ENCODE data around the gene ZC3H15.

ZC3H15 gene

DNA sequence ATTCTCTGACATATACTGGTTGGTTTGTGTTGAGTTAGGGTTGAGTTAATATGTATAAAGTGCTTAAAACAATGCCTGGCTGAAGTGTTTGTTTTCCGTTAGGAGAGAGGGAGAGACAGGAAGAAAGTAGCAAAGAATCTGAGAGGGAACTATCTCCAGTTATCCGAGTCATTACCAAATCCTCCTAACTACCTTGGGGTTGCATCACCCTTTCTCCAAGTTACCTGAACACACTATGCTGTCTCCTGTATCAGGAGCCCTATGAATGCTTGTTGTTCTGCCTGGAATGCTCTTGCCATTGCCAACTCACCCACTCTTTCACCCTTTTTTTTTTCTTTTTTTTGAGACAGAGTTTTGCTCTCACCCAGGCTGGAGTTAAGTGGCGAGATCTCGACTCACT lies 55.9 kb downstream of the ZC3H15 start:
- in situ Hi-C loops (cut with MboI; ENCODE audit: low sequenced_read_pairs) = no loop called here

DNA sequence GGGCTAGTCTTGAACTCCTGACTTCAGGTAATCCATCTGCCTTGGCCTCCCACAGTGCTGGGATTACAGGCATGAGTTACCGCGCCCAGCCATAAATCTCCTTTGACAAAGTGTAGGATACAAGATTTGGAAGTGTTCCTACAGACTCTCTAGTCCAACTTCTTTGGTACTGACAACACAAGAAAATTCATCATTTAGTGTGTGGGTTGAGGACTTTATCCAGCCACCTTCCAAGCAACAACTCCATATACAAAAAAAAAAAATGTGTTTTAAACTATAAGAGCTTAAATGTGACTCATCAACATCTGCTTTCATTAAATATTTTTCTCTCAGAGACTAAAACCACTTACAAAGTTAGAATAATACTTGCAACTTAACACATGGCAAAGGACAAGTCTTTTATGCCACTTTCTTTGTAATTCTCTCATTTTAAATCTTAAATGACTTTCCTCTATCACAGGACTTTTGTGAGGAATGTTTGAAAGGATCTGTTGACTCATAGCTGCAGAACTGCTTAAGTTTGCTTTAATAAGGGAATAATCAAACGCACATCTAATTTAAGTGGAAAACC lies 57.6 kb downstream of the ZC3H15 start:
- in situ Hi-C loops (cut with MboI; ENCODE audit: low sequenced_read_pairs) = no loop called here

DNA sequence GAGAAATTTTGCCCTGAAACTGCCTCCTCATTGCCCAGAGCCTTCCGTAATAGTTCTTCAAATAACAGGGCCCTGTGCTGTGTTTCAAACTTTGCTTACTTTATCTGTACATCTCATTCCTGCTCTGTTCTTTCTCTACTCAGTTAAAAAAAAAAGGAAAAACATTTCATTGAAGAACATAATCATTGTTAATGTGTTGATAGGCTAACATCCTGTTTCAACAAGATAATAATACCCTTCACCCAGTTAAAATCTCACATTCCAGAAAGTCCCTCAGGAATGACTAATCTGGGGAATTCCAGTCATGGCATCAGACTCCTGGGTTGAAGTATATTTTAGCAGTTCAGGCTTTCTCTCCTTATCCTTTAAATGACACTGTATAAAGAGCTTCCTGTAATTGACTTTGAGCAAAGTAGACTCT lies 58.2 kb downstream of the ZC3H15 start:
- in situ Hi-C loops (cut with MboI; ENCODE audit: low sequenced_read_pairs) = no loop called here

DNA sequence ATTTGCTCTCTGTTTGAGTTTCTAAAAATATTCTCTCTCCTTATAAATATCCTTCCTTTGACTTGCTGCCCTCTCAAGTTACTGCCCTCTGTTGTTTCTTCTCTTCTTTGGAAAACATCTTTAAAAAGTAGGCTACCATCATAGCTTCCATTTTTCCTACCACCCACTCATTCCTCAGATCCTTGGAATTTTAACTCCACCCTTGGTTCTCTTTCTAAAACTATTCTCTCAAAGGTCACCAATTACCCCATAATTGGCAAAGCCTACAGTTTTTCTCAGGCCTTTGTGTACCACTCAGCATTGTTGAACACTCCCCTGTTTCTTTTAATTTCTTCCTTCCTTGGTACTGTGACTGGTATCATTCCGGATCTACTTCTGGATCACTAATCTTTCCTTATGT lies 60.8 kb downstream of the ZC3H15 start:
- in situ Hi-C loops (cut with MboI; ENCODE audit: low sequenced_read_pairs) = no loop called here

DNA sequence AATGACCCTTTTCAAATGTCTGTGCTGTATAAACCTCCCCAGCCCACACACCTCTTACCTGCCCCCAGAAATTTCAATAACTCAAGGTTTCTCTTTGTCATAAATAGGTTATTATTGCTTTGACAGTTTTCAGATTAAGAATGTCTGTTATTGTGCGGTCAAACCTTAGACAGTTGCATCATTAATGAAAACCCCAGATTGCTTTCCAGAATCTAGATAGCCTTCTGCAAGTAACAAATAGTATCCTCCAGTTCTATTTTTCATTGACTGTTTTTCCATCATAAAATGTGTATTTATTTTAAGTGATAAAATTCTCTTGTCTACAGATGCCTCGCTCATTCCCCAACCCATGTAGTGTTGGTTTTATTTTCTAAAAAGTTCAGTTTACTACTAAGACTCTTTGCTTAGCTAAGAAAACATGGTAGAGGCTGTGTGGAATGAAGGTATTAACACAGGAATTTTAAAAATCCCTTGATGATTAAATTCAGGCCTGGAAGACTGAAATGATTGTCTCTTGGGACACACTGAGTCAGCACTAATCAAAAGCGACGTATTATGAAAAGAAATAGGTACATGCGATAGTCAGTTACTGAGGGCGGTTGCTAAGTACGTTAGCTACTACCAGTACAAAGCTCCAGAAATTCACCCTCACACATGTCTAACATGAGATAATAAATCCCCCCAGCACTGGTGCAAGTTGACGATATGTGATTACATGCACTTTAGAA lies 65.4 kb downstream of the ZC3H15 start:
- in situ Hi-C loops (cut with MboI; ENCODE audit: low sequenced_read_pairs) = no loop called here

DNA sequence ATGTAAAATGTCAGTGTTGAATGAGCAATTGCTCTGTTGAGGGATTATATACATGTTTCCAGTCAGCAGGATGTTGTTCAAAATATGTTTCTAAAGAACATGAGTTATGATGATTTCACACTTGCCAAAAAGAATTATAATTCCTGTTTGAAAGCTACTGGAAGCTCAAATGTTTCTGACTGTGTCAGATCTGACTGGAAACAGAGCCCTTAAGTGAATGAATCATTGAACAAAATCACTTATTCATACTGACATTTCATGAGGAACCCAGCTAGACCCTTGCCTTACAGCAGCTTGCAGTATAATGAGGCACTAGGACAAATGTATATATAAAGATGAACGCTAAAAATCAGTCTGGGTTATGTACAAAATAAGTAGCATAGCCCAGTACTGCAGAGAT lies 68.4 kb downstream of the ZC3H15 start:
- in situ Hi-C loops (cut with MboI; ENCODE audit: low sequenced_read_pairs) = no loop called here

DNA sequence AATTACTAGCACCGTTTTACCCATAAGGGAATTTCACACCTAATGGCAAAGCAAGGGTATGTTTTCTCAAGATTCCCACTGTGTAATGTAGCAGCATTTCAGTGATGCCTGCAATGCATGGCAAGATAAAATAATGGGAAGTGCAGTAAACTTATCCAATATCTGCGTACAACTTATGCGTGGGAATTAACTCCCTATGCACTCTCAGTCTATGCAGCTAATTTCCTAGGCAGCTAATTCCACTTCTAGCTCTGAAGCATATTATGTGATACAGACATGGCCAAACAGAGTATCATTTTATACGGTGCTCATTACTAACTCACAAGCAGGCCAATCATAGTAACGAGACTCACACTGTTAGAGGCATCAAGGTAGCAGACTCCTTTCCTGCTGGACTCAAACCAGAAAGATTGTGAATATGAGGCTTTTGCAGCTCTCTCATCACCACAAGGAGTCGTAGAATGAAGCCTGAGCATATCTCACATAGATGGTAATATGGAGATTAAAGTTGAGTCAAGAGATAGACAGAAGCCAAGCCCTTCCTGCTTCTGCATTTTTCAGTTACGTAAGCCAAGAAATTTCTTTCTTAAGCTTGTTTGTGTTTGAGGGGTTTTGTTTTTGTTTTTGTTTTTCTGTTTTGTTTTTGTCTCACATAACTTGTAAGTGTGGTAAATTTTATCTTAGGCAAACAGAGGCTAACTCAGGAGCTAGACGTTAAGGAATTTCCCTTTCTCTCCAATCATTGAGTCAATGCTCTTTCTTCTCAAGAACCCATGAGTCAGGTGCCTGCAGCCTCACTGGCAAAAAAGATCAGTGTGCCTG lies 69.0 kb downstream of the ZC3H15 start:
- in situ Hi-C loops (cut with MboI; ENCODE audit: low sequenced_read_pairs) = no loop called here

DNA sequence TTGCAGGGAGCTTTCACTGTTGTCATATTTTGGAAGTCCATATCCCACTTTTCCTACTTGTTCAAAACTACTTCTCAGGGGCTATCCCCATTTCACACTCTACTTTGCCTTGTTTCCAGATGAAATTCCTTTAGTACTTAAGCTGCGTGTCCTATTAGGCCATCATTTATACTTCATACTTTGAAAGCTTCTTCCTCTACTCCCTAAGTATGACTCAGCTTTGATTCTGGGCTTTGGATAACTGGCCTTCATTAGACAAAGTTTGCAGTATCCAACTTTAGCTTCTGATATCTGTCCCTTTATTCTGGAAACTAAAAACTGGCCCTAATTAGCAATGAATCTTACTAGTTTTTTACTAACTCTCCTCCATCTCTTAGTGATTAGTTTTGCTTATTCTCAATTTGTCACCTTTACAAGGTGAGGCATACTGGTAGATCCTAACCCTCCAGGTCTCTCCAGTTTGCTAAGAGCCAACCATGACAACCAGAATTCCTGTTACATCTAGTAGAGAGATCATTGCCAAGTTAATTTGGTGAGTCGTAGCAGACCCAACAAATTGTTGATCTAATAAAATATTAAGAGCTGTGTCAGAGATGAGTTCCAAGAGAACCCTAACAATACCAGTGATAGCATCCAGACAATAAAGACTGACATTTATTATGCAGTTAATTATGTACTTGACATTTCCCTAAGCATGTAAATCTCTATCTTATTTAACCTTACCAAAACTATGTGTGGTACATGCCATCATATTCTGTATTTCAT lies 72.6 kb downstream of the ZC3H15 start:
- in situ Hi-C loops (cut with MboI; ENCODE audit: low sequenced_read_pairs) = no loop called here

All from HL-60/S4 treated with phorbol 12-myristate 13-acetate at 8.2 ng/mL for 4 days and 3 days (cell line).